ENCODE results near the gene UGT1A10.

GRCh38 chr2:233712611-233713261 is 76.5 kb downstream of the UGT1A10 start, which contains the start of gene UGT1A5:
- no peak for TF ChIP-seq EZH2phosphoT487 (IDR thresholded peaks at IDR 0.05; ENCODE audit: borderline replicate concordance, low read length)
- no peak for TF ChIP-seq CTCF (IDR thresholded peaks at IDR 0.05; ENCODE audit: low read depth, low read length, poor library complexity, severe bottlenecking)

Measured in DOHH2 (cell line).